ENCODE results near the gene PPME1.

GRCh38 chr11:74265256-74265655 lies 94.2 kb downstream of the PPME1 start:
- TF ChIP-seq CTCF (IDR thresholded peaks at IDR 0.05) = no peak
- TF ChIP-seq POLR2AphosphoS5 (IDR thresholded peaks at IDR 0.05) = no peak
